Activated T-cell treated with anti-CD3 and anti-CD28 coated beads for 4 hours (primary cell): ENCODE data around the gene RAB11FIP4.
"Not testable (repeated sequence)": the region's sequence is repeated elsewhere in the genome, so short reads cannot be mapped to it uniquely, and the experiment has no call there.

Source experiments
- DNase-seq: peaks from one replicate; pipeline ENCODE4 v3.0.0-alpha.2; 2020

RAB11FIP4 gene, protein sequence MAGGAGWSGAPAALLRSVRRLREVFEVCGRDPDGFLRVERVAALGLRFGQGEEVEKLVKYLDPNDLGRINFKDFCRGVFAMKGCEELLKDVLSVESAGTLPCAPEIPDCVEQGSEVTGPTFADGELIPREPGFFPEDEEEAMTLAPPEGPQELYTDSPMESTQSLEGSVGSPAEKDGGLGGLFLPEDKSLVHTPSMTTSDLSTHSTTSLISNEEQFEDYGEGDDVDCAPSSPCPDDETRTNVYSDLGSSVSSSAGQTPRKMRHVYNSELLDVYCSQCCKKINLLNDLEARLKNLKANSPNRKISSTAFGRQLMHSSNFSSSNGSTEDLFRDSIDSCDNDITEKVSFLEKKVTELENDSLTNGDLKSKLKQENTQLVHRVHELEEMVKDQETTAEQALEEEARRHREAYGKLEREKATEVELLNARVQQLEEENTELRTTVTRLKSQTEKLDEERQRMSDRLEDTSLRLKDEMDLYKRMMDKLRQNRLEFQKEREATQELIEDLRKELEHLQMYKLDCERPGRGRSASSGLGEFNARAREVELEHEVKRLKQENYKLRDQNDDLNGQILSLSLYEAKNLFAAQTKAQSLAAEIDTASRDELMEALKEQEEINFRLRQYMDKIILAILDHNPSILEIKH

DNA sequence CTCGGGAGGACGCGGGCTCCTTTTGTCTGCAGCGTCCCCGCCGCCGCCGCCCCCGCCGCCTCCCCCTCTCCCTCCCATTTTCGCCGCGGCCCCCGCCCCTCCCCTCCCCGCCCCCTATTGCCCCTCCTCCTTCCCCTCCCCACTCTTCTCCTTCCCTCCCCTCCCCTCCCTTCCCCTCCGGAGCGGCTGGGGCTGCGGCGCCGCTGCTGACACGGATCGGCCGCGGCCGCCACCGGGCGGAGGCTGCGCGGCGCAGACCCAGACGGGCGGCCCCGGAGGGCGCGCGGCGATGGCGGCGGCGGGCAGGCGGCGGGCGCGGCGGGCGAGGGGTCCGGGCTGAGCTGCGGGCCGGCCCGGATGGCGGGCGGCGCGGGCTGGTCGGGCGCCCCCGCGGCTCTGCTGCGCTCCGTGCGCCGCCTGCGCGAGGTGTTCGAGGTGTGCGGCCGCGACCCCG, at the start of gene RAB11FIP4:
TSS of gene RAB11FIP4 (plus strand) at position 180 of the 454 bp plus-strand sequence. CDS start at position 358, 178 bp downstream.
- no peak for DNase-seq

DNA sequence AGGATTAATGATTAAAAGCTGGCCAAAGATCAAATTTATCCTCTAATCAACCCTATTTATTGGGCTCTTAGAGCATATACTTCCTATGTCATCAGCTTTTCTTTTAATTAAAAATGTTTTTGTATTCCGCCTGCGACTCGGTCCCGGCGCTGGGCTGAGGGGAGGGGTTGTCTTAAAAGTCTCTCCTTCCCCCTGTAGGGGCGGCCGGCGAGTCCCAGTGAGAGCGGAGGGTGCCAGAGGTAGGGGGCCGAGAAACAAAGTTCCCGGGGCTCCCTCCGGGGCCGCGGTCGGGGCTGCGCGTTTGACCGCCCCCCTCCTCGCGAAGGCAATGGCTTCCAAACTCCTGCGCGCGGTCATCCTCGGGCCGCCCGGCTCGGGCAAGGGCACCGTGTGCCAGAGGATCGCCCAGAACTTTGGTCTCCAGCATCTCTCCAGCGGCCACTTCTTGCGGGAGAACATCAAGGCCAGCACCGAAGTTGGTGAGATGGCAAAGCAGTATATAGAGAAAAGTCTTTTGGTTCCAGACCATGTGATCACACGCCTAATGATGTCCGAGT, 46.2 kb upstream of the RAB11FIP4 start:
- not testable (repeated sequence) for DNase-seq

DNA sequence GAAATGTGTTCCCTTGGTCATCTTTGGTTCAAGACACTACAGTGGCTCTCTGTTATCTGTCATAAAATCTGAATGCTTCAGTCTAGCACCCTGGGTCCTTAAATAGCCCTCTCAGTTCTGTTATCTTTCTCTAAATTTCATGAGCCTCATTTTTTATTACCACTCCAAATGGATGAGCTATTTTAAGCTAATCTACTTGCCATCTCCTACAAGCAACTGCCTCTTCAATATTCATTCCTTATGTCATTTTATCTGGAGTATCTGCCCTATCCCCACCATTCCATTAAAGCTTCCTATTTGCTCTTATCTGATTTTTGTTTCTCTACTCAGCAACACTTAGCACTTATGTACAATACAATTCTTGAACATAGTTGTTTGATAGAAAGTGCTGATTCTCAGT, 42.0 kb upstream of the RAB11FIP4 start:
- DNase-seq, result no peak

DNA sequence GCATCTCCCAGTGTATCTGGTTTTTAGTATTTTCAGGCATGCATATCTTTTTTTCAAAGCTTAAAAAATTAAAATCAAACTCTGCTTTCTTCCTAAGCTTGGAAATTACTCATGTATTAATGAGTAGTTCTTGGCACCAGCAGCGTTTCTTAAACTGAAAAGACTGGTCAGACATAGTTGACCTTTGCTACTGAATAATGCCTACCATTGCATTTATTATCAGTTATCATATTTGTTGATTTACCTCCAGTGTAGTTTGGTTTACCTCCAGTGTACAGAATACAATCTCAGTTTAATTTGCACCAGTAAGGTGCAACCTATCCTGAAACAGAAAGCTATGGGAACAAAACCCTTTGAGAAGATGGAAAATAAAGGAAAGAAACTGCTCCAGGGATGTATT, 35.5 kb upstream of the RAB11FIP4 start:
- no peak for DNase-seq

DNA sequence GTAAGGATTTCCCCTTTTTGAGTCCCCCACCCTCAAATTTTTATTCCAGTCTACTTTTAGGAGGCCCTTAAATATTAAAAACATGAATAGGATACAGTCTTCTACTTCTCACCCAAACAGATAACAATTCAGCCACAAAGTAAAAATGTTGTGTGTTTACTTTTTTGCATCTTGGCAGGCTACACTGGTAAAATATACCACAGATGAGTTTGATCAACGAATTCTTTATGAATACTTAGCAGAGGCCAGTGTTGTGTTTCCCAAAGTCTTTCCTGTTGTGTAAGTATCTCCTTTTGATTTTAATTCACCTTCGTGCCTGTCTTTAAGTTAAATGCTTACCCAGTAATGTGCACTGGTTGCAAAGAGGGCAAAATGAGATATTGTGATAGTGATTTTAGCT, 34.4 kb upstream of the RAB11FIP4 start:
- no peak for DNase-seq

DNA sequence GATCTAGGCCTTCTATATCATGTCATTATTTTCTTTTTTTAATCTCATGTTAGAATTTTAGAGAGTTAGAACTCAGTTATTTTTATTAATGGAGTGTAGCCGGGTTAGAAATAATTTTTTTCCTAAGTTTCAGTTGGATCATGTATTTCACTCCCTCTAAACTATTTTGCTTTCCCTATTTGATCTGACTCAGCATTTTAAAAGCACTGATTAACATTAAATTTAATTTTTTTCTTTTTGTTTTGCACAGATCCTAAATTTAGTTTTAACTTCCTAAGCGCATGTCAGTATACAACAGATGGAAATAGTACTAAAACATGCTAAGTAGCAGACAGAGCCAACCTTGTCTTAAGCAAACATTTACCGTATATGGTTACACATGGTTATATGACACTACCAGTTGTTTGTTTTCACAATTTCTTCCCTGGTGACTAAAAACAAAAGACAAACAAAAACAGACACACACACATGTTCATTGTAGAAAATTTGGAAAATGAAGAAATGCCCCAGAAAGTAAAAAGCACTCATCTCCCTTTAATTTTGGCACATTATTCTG, 33.6 kb upstream of the RAB11FIP4 start:
- no peak for DNase-seq

DNA sequence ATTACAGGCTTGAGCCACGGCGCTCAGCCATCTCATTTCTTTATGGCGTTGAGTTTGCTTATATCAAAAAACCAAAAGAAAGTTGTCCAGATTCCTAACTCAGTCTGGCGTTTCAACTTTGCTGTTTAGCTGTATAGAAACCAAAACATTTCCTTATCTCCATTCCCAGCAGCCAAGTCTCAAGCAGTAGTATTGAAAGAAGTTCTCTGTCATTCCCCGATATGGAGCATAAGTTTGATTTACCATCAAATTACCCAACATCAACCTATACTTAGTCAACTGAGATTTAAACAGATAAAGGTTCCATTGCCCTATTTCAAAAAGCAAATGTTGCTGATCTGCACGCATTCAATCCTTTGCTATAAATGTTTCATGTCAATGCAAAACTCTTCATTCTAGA, 27.5 kb upstream of the RAB11FIP4 start:
- no peak for DNase-seq

DNA sequence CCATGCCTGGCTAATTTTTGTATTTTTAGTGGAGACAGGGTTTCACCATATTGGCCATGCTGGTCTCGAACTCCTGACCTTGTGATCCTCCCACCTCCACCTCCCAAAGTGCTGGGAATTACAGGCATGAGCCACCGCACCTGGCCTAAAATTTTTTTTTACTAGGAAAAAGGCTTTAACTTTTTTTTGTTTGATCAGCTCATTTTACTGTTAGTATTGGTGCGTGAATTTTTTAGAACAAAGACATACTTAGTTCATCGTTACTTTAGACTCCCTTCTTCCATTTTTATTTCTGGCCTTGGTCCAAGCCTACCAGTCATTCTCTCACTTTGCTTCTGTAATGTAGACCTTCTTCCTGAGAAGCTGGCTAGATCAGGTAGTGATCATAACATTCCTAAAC, 25.4 kb upstream of the RAB11FIP4 start:
- no peak for DNase-seq

DNA sequence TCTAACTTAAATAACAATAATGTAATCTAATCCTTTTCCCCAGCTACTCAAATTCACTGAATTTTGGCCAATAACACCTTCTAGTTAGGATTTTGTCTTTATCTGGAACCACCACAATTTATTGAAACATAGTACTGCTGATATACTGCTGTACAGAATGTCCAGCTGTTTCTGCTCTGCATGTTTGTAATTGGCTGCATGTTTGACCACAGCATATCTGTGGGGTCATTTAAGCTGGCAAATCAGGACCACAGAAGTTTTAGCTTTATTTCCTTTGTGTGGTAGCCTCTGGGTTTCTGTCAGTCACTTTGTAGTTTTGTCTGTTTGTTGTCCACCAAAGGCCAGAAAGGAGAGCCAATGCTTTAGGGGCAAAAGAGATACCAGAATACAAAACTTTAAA, 22.2 kb upstream of the RAB11FIP4 start:
- DNase-seq, result no peak

DNA sequence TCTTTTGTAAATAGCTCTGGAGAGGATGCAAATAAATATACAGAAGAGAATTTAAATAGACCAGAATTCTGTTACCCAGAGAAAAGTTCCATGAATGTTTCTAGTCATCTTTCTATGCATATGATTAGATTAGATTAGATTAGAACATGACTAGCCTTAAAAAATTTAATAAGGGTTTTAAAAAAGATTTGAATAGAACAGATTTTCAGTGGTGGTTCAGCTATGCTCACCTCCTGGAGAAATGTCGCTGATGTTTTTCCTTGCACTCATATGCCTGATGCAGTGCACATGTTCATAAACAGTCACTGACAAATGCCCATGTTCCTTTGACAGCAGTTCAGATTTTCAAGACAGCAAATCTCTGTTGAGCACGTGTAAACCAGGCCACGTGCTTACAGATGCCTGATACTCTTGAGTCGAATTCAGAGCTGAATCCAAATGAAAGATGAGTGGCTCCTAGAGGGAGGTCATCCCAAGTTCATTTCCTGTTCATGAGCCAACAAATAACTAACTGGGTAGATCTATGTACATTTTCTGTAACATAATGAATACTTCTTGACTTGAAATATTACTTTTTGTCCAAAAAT, 19.9 kb upstream of the RAB11FIP4 start:
- no peak for DNase-seq

DNA sequence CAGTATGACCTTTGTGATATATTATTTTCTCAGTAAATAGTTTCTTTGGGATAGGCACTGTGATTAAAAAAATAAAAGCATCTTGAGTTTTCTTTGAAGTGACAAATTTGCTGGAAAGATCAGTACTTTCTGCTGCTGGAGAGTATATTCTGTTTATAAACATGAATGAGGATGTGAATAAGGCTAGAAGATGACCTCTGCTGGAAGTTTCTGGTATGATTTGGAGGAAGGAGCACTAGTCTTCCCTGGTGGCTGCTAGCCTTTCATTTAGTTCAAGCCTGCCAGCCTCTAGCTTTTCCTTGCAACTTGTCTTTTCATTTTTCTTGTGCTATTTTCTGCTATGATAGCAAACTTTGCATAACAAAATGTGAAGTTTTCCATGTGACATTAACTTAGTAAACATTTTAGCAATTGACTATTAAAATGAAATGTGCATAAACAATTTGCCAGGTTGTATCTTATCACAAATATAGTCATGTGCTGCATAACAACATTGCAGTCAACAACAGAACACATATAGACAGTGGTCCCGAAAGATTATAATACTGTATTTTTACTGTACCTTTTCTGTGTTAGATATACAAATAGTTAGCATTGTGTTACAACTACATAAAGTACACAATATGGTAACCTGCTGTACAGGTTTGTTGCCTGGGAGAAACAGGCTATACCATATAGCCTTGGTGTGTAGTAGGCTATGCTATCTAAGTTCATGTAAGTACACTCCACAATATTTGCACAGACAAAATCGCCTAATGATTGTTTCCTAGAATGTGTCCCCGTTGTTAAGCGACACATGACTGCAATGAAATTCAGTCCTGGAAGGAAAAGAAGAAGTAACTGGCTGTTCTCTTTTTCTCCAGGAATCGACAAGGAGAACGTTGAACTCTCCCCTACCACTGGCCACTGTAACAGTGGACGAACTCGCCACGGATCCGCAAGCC, 18.1 kb upstream of the RAB11FIP4 start:
- DNase-seq, result no peak

DNA sequence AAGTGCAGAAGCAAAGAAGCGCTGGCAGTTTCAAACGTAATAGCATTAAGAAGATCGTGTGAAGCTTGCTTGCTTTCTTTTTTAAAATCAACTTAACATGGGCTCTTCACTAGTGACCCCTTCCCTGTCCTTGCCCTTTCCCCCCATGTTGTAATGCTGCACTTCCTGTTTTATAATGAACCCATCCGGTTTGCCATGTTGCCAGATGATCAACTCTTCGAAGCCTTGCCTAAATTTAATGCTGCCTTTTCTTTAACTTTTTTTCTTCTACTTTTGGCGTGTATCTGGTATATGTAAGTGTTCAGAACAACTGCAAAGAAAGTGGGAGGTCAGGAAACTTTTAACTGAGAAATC, 17.4 kb upstream of the RAB11FIP4 start:
- no peak for DNase-seq

DNA sequence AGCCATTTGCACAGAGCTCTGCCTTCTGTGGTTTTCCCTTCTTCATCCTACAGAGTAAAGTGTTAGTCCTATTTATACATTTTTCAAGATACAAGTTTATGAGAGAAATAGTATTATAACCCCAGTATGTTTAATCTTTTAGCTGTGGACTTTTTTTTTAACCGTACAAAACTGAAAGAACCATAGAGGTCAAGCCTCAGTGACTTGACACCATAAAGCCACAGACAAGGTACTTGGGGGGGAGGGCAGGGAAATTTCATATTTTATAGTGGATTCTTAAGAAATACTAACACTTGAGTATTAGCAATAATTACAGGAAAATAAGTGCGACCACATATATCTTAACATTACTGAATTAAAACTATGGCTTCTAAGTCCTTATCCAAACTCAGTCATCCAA, 17.0 kb upstream of the RAB11FIP4 start:
- no peak for DNase-seq

DNA sequence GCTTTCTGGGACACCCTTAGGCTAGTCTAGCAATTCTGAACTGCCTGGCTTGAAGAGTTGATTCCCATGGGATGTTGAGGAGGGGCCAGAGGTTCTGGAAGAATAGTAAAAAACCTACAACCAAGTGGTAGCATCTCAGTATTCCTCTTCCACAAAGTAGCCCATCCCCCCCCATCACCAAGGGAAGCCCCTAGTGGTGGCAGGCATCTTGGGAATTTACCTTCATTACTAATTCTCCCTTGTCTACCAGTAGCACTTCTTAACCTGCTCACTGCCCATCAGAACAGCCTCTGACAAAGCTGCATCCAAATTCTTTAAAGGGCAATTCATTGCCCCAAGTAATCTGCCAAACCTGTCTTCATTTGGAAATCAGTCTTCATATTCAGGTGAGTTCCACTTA, 12.8 kb upstream of the RAB11FIP4 start:
- no peak for DNase-seq

DNA sequence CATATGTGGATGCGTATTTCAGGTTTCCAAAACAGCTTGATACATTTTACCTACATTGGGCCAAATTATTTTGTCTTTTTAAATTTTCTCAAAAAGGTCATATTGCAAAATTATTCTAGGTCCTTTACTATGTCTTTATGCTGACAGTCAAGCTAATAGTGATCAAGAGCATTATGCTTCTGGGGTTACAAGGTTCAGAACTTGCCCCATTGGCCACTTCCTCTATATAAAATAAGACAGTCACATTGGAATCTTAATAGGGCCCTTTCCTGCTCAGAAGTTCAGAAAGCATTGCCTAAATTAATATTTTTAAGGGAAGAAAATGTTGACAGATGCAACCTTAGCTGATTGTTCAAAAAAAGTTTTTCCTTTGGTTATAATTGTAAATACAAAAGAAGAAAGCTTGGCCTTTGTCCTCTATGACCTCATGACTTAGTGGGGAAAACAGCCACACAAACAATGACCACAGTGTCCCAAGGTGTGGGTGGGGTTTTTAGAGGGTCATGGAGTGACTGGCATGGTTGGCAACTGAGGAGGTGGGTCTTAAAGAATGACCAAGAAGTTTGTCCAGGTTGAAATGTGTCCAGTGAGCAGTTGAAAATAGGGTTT, 11.8 kb upstream of the RAB11FIP4 start:
- DNase-seq, result no peak

DNA sequence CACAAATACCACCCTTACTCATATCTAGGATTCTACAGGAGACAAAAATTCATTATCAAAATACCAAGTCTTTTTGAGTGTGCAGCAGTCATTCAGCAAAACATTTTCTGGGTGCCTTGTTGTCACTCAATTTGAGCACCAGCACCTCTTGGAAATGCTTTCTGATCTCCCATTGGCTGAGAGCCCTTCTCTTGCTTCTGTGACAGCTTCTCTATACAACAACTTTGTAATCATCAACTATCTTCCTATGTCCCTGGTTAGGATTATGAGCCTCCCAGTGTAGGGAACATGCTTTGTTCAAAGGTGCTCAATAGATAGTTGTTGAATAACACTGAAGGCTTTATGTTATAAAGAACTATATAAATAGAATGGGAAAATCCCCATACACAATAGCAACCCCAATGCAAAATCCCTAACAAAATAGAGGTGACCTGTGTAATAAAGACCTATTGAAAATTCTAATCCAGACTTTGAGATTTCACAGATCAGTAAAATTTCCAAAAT, 10.3 kb upstream of the RAB11FIP4 start:
- no peak for DNase-seq

DNA sequence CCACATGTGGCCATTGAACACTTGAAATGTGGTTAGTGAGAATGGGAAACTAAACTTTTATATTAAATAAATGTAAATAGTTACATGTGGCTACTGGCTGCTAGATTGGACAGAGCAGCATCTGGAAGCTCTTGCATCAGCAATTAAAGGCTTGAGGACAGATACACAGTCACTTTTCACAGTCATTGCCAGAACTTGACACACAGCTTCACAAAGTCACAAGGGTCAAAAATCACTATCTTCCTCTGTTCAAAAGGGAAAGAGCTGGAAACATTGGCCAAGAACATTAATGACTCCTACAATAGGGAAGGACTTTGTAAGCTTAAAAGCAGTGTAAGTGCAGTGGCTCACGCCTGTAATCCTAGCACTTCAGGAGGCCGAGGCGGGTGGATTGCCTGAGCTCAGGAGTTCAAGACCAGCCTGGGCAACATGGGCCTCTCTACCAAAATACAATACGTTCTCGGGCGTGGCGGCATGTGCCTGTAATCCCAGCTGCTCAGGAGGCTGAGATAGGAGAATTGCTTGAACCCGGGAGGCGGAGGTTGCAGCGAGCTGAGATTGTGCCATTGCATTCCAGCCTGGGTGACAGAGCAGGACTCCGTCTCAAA, 8.7 kb upstream of the RAB11FIP4 start:
- not testable (repeated sequence) for DNase-seq

DNA sequence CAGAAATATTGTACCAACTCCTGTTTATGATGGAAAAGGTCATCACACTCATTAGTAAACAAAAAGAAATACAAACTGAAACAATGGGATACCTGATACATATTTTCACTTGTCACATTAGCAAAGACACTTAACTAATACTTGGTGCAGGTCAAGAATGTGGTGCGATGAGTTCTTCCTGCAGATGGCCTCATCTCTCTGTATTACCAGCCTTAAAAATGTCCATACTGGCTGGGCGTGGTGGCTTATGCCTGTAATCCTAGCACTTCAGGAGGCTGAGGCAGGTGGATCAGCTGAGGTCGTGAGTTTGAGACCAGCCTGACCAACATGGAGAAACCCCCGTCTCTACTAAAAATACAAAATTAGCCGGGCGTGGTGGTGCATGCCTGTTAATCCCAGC, 8.0 kb upstream of the RAB11FIP4 start:
- not testable (repeated sequence) for DNase-seq

DNA sequence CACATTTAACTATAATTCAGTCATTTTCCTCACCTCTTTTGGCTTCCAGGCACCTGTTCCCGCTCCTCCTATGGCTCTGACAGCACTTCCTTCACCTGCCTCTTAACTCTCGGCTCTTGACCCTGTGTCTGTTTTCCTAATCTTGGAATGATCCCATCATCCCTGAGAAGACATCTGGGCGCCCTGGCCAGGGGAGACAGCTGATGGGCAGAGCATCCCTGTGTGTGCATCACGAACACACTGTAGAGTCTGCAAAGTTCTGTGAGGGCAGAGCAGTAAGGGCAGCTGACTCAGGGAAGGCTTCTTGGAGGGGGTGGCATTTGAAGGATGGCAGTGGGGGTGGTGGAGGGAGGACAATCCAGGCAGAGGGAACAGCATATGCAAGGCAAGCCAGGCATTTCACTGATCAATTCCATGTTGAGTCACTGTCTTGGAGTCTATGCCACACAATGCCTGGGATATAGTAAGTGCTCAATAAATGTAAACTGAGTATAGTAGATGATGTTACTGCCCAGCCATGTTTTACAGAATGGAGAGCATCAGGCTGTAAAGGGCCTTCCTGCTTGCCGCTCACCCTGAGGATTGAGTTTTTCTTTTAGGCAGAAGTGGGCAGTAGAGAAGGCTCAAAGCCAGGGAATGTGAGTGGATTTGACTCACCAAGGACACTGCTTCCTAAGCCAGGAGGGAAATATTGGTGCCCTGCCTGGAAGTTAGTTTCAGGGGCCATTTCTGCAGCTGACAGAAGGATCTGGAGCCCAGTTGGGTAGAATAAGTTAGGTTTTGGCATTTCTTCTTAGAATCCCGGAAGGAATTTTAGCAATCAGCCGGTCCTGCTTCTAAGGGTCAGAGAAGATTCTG, 5.8 kb upstream of the RAB11FIP4 start:
- no peak for DNase-seq

DNA sequence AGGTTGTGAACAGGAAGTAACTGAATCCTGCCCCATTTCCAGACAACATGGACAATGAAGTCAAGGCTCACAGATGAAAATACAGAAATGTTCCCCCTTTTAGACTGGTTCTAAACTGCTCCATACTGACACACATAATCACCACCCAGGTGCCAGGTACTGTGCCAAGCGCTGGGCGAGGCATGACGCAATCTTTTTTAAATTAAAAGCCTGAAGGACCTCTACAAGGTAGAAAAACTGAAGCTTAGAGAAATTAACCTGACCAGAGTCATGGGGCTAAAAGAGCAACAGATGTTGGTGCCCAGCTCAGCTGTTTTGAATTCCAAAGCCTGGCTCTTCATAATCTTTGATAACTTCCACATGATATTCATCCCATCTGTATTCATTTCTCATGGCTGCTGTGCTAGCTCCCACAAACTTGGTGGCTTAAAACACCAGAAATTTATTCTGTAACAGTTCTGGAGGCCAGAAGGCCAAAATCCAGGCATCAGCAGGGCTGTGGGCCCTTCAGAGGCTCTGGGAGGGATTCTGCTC, 4.9 kb upstream of the RAB11FIP4 start:
- no peak for DNase-seq
